ENCODE measurements around the gene ERC2.

DNA sequence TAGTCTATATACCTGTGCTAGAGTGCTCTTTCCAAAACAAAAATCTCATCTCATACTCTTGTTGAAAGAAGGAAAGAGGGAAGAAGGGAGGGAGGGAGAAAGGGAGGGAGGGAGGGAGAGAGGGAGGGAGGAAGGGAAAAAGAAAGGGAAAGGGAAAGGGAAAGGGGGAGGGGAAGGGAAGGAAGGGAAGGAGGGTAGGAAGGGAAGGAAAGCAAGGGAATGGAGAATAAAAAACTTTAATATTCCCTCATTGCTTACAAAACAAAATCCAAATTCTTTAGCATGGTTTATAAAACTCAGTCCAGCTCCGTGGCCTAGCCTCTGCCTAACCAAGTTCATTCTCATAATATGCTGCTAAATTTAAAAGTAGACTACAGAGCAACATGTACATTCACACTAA is 104.5 kb downstream of the ERC2 start:
- TF ChIP-seq, protein P1, sequence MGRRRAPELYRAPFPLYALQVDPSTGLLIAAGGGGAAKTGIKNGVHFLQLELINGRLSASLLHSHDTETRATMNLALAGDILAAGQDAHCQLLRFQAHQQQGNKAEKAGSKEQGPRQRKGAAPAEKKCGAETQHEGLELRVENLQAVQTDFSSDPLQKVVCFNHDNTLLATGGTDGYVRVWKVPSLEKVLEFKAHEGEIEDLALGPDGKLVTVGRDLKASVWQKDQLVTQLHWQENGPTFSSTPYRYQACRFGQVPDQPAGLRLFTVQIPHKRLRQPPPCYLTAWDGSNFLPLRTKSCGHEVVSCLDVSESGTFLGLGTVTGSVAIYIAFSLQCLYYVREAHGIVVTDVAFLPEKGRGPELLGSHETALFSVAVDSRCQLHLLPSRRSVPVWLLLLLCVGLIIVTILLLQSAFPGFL (CRISPR knock-in tag; IDR thresholded peaks at IDR 0.05), result no peak
- TF ChIP-seq ZNF569 (CRISPR knock-in tag; IDR thresholded peaks at IDR 0.05; ENCODE audit: borderline replicate concordance), result no peak
- TF ChIP-seq, protein P2, sequence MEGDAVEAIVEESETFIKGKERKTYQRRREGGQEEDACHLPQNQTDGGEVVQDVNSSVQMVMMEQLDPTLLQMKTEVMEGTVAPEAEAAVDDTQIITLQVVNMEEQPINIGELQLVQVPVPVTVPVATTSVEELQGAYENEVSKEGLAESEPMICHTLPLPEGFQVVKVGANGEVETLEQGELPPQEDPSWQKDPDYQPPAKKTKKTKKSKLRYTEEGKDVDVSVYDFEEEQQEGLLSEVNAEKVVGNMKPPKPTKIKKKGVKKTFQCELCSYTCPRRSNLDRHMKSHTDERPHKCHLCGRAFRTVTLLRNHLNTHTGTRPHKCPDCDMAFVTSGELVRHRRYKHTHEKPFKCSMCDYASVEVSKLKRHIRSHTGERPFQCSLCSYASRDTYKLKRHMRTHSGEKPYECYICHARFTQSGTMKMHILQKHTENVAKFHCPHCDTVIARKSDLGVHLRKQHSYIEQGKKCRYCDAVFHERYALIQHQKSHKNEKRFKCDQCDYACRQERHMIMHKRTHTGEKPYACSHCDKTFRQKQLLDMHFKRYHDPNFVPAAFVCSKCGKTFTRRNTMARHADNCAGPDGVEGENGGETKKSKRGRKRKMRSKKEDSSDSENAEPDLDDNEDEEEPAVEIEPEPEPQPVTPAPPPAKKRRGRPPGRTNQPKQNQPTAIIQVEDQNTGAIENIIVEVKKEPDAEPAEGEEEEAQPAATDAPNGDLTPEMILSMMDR (CRISPR knock-in tag; IDR thresholded peaks at IDR 0.05), result no peak
- TF ChIP-seq RBAK (CRISPR knock-in tag; IDR thresholded peaks at IDR 0.05), result no peak
- TF ChIP-seq ARID2 (CRISPR knock-in tag; IDR thresholded peaks at IDR 0.05; ENCODE audit: borderline replicate concordance), result no peak
- TF ChIP-seq NR2C2 (CRISPR knock-in tag; IDR thresholded peaks at IDR 0.05; ENCODE audit: borderline replicate concordance), result no peak
- no peak for TF ChIP-seq ELF4 (CRISPR knock-in tag; IDR thresholded peaks at IDR 0.05; ENCODE audit: borderline replicate concordance)
- TF ChIP-seq, protein P3, sequence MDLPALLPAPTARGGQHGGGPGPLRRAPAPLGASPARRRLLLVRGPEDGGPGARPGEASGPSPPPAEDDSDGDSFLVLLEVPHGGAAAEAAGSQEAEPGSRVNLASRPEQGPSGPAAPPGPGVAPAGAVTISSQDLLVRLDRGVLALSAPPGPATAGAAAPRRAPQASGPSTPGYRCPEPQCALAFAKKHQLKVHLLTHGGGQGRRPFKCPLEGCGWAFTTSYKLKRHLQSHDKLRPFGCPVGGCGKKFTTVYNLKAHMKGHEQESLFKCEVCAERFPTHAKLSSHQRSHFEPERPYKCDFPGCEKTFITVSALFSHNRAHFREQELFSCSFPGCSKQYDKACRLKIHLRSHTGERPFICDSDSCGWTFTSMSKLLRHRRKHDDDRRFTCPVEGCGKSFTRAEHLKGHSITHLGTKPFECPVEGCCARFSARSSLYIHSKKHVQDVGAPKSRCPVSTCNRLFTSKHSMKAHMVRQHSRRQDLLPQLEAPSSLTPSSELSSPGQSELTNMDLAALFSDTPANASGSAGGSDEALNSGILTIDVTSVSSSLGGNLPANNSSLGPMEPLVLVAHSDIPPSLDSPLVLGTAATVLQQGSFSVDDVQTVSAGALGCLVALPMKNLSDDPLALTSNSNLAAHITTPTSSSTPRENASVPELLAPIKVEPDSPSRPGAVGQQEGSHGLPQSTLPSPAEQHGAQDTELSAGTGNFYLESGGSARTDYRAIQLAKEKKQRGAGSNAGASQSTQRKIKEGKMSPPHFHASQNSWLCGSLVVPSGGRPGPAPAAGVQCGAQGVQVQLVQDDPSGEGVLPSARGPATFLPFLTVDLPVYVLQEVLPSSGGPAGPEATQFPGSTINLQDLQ (CRISPR knock-in tag; IDR thresholded peaks at IDR 0.05), result no peak
- no peak for TF ChIP-seq YY1 (IDR thresholded peaks at IDR 0.05; ENCODE audit: insufficient read depth, insufficient replicate concordance, low read depth, low read length)
- TF ChIP-seq, protein P4, sequence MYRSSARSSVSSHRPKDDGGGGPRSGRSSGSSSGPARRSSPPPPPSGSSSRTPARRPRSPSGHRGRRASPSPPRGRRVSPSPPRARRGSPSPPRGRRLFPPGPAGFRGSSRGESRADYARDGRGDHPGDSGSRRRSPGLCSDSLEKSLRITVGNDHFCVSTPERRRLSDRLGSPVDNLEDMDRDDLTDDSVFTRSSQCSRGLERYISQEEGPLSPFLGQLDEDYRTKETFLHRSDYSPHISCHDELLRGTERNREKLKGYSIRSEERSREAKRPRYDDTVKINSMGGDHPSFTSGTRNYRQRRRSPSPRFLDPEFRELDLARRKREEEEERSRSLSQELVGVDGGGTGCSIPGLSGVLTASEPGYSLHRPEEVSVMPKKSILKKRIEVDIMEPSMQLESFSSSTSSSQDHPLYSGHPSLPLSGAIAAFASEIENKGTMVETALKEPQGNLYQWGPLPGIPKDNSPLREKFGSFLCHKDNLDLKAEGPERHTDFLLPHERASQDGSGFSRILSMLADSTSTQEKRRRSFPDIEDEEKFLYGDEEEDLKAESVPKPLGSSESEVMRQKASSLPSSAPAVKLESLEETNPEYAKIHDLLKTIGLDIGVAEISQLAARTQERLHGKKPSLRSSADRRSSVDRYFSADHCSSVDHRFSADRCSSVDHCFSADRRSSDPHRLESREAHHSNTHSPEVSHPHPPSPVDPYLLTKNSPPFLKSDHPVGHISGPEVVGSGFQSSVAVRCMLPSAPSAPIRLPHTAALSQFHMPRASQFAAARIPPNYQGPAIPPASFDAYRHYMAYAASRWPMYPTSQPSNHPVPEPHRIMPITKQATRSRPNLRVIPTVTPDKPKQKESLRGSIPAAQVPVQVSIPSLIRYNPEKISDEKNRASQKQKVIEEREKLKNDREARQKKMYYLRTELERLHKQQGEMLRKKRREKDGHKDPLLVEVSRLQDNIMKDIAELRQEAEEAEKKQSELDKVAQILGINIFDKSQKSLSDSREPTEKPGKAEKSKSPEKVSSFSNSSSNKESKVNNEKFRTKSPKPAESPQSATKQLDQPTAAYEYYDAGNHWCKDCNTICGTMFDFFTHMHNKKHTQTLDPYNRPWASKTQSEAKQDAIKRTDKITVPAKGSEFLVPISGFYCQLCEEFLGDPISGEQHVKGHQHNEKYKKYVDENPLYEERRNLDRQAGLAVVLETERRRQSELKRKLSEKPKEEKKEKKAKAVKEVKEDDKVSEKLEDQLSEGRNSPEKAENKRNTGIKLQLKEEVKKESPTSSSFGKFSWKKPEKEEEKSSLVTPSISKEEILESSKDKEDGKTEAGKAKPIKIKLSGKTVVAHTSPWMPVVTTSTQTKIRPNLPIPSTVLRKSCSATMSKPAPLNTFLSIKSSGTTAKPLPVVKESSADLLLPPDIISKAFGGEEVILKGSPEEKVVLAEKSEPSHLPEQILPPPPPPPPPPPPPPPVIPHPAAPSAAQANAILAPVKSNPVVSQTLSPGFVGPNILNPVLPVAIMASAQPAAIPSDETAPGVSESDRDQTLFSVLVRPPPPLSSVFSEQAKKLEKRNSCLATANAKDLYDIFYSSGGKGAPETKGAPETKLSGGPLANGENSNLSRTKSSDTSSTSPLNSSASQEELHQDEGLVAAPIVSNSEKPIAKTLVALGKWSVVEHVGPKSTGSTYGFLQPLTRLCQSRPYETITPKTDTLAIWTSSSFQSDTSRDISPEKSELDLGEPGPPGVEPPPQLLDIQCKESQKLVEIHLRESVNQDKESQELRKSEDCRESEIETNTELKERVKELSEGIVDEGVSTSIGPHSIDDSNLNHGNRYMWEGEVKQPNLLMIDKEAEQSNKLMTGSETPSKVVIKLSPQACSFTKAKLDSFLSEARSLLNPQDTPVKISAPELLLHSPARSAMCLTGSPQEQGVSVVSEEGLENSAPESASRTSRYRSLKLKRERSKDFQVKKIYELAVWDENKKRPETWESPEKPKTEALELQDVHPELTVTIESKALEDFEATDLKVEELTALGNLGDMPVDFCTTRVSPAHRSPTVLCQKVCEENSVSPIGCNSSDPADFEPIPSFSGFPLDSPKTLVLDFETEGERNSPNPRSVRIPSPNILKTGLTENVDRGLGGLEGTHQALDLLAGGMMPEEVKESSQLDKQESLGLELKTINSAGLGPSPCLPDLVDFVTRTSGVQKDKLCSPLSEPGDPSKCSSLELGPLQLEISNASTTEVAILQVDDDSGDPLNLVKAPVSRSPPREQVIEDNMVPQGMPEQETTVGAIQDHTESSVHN (CRISPR knock-in tag; IDR thresholded peaks at IDR 0.05), result no peak
- no peak for TF ChIP-seq TARDBP (CRISPR knock-in tag; IDR thresholded peaks at IDR 0.05)
